MCF 10A (cell line): ENCODE data around the gene RNGTT. TPM values are rescaled to one million over a fixed set of nuclear protein-coding genes. Genes with fewer than 3 reads are reported as not detected.

Experiments used
- BruUV-seq: library from RNA; stranded (reverse); fragments of 400-500 nt; replicated peaks from 2 replicates; lab custom pipeline; 2021; lab: Mats Ljungman, UMichigan
- CTCF ChIA-PET: fragments of 300-600 bp; sonication (Branson Sonifier 250); formaldehyde crosslinking; extraction: SDS; loops from one replicate; lab custom pipeline; 2021; ENCODE audit warnings: antibody characterized with exemption, inconsistent platforms; lab: Yijun Ruan, JAX
- POLR2A ChIA-PET: fragments of 300-600, 350-650 bp; sonication (Branson Sonifier 250); formaldehyde crosslinking; extraction: SDS; loops from one replicate; lab custom pipeline; 2020; ENCODE audit warnings: antibody characterized with exemption, inconsistent platforms; lab: Yijun Ruan, JAX
- DNase-seq: peaks from one replicate; pipeline ENCODE4 v3.0.0-alpha.2; 2018; ENCODE audit not compliant: unreplicated experiment
- H3K27ac Mint-ChIP-seq: one replicate; pipeline ENCODE4 v1.8.0; 2022; ENCODE audit warnings: mild to moderate bottlenecking, low read depth, mixed read lengths; ENCODE audit not compliant: unreplicated experiment
- H3K27me3 Mint-ChIP-seq: one replicate; pipeline ENCODE4 v1.8.0; 2022; ENCODE audit warnings: mixed read lengths; ENCODE audit not compliant: insufficient read depth, unreplicated experiment
- H3K36me3 Mint-ChIP-seq: one replicate; pipeline ENCODE4 v1.8.0; 2022; ENCODE audit warnings: mild to moderate bottlenecking, moderate library complexity, mixed read lengths; ENCODE audit not compliant: insufficient read depth, unreplicated experiment
- H3K4me1 Mint-ChIP-seq: one replicate; pipeline ENCODE4 v1.8.0; 2022; ENCODE audit warnings: mixed read lengths; ENCODE audit not compliant: insufficient read depth, unreplicated experiment
- H3K4me3 Mint-ChIP-seq: one replicate; pipeline ENCODE4 v1.8.0; 2022; ENCODE audit warnings: mild to moderate bottlenecking, moderate library complexity, mixed read lengths; ENCODE audit not compliant: unreplicated experiment
- H3K9me3 Mint-ChIP-seq: one replicate; pipeline ENCODE4 v1.8.0; 2022; ENCODE audit warnings: mixed read lengths; ENCODE audit not compliant: unreplicated experiment
- intact Hi-C: fragments of 100-400 bp; cut with micrococcal nuclease; formaldehyde crosslinking; loops from 2 replicates; pipeline ENCODE4 v1.14.1; 2022
- total RNA-seq: library from RNA; stranded (reverse); gene quantifications from 2 replicates; pipeline ENCODE4 v1.2.3, GENCODE V29; 2022
- TF ChIP-seq, protein P1 (sequence below): fragments of 200-600 bp; IDR thresholded peaks from one replicate; pipeline ENCODE4 v1.8.0; 2022; ENCODE audit warnings: antibody characterized with exemption, mild to moderate bottlenecking; ENCODE audit not compliant: unreplicated experiment

The RNGTT gene
- total RNA-seq, 1 experiment from 2014 or later, result 14.6 TPM

DNA sequence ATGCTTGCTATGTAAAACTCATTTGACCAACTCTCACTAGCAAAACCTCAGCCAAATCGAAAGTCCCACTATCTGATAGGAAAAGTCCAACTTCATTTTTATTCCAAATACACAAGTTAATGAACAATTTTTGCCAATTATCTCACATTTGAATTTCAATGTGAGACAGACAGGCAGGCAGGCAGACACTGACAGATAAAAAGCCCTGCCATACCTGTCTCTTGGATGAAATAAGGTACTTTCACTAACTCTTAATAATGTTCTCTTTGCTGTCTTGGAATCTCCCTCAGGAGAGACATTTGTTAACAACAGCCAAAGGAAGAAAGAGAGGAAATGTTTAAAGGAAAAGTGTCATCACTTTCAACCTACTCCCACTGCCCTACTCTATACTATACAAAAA lies 82.0 kb downstream of the RNGTT start:
- intact Hi-C loops, result no loop called here
- DNase-seq, result no peak
- TF ChIP-seq, protein P1, sequence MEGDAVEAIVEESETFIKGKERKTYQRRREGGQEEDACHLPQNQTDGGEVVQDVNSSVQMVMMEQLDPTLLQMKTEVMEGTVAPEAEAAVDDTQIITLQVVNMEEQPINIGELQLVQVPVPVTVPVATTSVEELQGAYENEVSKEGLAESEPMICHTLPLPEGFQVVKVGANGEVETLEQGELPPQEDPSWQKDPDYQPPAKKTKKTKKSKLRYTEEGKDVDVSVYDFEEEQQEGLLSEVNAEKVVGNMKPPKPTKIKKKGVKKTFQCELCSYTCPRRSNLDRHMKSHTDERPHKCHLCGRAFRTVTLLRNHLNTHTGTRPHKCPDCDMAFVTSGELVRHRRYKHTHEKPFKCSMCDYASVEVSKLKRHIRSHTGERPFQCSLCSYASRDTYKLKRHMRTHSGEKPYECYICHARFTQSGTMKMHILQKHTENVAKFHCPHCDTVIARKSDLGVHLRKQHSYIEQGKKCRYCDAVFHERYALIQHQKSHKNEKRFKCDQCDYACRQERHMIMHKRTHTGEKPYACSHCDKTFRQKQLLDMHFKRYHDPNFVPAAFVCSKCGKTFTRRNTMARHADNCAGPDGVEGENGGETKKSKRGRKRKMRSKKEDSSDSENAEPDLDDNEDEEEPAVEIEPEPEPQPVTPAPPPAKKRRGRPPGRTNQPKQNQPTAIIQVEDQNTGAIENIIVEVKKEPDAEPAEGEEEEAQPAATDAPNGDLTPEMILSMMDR, result no peak
- H3K9me3 Mint-ChIP-seq, result peaks cover 18% of the 10 kb centered on the region
- H3K27ac Mint-ChIP-seq, result no peak overlapping the region
- no peak overlapping the region for H3K4me3 Mint-ChIP-seq
- CTCF ChIA-PET, result interaction anchor here (0.6 to 1.8 kb wide), 2 partner anchors 11 to 353 kb away, joined by 3 to 6 read pairs; no protein-coding TSS in a partner anchor
- H3K27me3 Mint-ChIP-seq, result no peaks in the 10 kb centered on the region
- peaks cover 8% of the 10 kb centered on the region for H3K4me1 Mint-ChIP-seq
- no TSS peak for BruUV-seq
- peaks cover 25% of the 10 kb centered on the region for H3K36me3 Mint-ChIP-seq
- POLR2A ChIA-PET, result interaction anchor here (0.7 kb wide), 1 partner anchor 36 kb away, joined by 3 read pairs; no protein-coding TSS in a partner anchor

DNA sequence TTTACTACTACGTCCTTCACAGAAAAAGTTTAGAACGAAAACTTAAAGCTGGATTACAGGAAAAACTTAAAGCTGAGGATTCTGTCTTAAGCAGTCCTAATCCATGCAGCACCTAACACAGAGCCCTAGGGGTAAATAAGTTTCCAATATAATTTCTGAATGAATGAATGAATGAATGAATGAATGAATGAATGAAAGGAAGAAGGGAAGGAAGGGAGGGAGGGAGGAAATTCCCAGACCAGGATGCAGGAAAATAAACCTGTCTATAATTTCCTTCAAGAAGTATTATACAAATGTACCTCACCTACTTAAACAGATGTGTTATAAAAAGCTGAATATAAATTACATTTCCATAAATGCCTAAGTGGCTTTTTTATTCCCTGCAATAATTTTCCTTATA lies 83.4 kb downstream of the RNGTT start:
- CTCF ChIA-PET, result interaction anchor here (0.7 to 1.8 kb wide), 4 partner anchors 10 to 1813 kb away, joined by 3 to 8 read pairs (median 4); no protein-coding TSS in a partner anchor

DNA sequence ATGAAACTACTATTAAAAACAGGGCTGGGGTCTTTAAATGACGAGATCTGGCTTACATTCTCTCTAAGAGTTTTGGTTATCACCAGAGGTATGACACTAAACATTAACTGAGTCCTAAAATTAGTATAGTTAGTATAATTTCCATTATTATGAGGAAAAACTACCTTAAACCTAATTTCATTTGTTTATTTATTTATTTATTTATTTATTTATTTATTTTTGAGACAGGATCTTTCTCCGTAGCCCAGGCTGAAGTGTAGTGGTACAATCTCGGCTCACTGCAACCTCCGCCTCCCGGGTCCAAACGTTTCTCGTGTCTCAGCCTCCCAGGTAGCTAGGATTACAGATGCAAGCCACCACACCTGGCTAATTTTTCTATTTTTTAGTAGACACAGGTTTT lies 85.5 kb downstream of the RNGTT start:
- Mint-ChIP-seq H3K4me3 (no peak overlapping the region), H3K9me3 (no peaks in the 10 kb centered on the region), H3K27ac (no peak overlapping the region), H3K27me3 (no peaks in the 10 kb centered on the region), H3K4me1 (no peaks in the 10 kb centered on the region), H3K36me3 (peaks cover 13% of the 10 kb centered on the region)
- intact Hi-C loops, result no loop called here
- TF ChIP-seq, protein P1, result no peak
- no peak for DNase-seq
- CTCF ChIA-PET, result interaction anchor here (0.6 to 1.0 kb wide), 3 partner anchors 10 to 1045 kb away, joined by 3 read pairs; no protein-coding TSS in a partner anchor
- POLR2A ChIA-PET, result no interaction called here
- BruUV-seq, result no TSS peak

More for the DNA sequence above, 83.4 kb downstream of the RNGTT start:
- intact Hi-C loops, result no loop called here
- Mint-ChIP-seq H3K36me3 (peaks cover 19% of the 10 kb centered on the region), H3K4me3 (no peak overlapping the region), H3K27ac (no peak overlapping the region), H3K4me1 (peaks cover 8% of the 10 kb centered on the region), H3K9me3 (peaks cover 11% of the 10 kb centered on the region), H3K27me3 (no peaks in the 10 kb centered on the region)
- no peak for DNase-seq
- TF ChIP-seq, protein P1, result no peak
- no TSS peak for BruUV-seq
- POLR2A ChIA-PET, result no interaction called here

- no TSS peak for BruUV-seq
- H3K27ac Mint-ChIP-seq, result no peak overlapping the region
- TF ChIP-seq, protein P1, result no peak
- peaks cover 9% of the 10 kb centered on the region for H3K36me3 Mint-ChIP-seq
- no peaks in the 10 kb centered on the region for H3K9me3 Mint-ChIP-seq
- no peak for DNase-seq
- H3K4me1 Mint-ChIP-seq, result peaks cover 7% of the 10 kb centered on the region
- intact Hi-C loops, result loop anchor here (5.0 kb wide), 1 partner anchor 1481 kb away; no protein-coding TSS in a partner anchor
- H3K4me3 Mint-ChIP-seq, result no peak overlapping the region
- POLR2A ChIA-PET, result interaction anchor here (0.6 kb wide), 1 partner anchor 99 kb away, joined by 5 read pairs; no protein-coding TSS in a partner anchor
- CTCF ChIA-PET, result interaction anchor here (0.5 to 3.4 kb wide), 8 partner anchors 17 to 1597 kb away, joined by 3 to 19 read pairs (median 3); no protein-coding TSS in a partner anchor
- H3K27me3 Mint-ChIP-seq, result no peaks in the 10 kb centered on the region
These were observed 90.5 kb downstream of the RNGTT start for GRCh38 chr6:88872962-88873361.
